SK-N-SH (cell line): ENCODE results near the gene CYSTM1.

Experiments
- EP300 ChIP-seq, 2 experiments: IDR thresholded peaks; 2 replicates each; pipeline versions ENCODE4 v1.4.0 to v1.6.1; 2012; ENCODE audit warnings: borderline replicate concordance in 1 of 2, low read depth in 1 of 2, low read length in 1 of 2
- FOSL2 ChIP-seq: IDR thresholded peaks from 2 replicates; pipeline ENCODE4 v1.4.0; 2012; ENCODE audit warnings: low read depth, mild to moderate bottlenecking, moderate library complexity, borderline replicate concordance
- MXI1 ChIP-seq: IDR thresholded peaks from 2 replicates; pipeline ENCODE4 v1.6.1; 2012; ENCODE audit warnings: mild to moderate bottlenecking, low read depth, low read length, improper control_type of control experiment
- NRF1 ChIP-seq: IDR thresholded peaks from 2 replicates; pipeline ENCODE4 v1.6.1; 2012; ENCODE audit warnings: low read depth, mild to moderate bottlenecking, low read length
- POLR2AphosphoS5 ChIP-seq: IDR thresholded peaks from 2 replicates; pipeline ENCODE4 v1.6.1; 2012; ENCODE audit warnings: low read depth, low read length
- RAD21 ChIP-seq: IDR thresholded peaks from 2 replicates; pipeline ENCODE4 v1.6.1; 2012; ENCODE audit warnings: mild to moderate bottlenecking, low read length
- REST ChIP-seq: IDR thresholded peaks from 2 replicates; pipeline ENCODE4 v1.6.1; 2012; ENCODE audit warnings: mild to moderate bottlenecking, low read depth, low read length, moderate library complexity
- RFX5 ChIP-seq: IDR thresholded peaks from 2 replicates; pipeline ENCODE4 v1.6.1; 2012; ENCODE audit warnings: mild to moderate bottlenecking, improper control_type of control experiment, low read length
- SIN3A ChIP-seq: IDR thresholded peaks from 2 replicates; pipeline ENCODE4 v1.6.1; 2012; ENCODE audit warnings: low read depth, mild to moderate bottlenecking, low read length, moderate library complexity, borderline replicate concordance
- SMC3 ChIP-seq: IDR thresholded peaks from 2 replicates; pipeline ENCODE4 v1.6.1; 2012; ENCODE audit warnings: low read depth, low read length, improper control_type of control experiment
- YY1 ChIP-seq: IDR thresholded peaks from 2 replicates; pipeline ENCODE4 v1.4.0; 2012; ENCODE audit warnings: low read depth, mild to moderate bottlenecking
- TF ChIP-seq, protein P1 (sequence below): fragments of 200-600 bp; sonication (generic); IDR thresholded peaks from 2 replicates; pipeline ENCODE4 v1.6.1; 2017; ENCODE audit warnings: antibody characterized with exemption, mild to moderate bottlenecking, moderate library complexity

DNA sequence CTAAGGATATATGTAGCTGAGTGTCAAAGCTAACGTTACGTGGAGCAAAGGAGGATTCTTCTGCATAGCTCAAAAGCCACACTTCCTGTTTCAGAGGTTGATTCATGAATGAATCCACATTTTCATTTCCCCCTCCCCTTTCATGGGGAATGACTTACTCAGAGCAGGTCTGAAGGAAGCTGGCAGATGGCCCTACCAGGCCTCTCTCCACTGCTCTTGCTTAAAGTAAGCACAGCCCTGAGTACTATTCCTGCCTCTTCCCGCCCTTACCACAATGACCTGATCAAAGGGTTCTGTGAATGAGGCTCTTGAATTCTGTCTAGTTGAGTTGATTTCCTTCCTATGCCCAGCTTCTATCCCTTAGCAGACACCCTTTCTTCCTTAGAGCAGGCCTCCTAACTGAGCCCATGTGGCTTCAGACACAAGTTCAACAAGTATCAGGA, 43.0 kb upstream of the CYSTM1 start:
- TF ChIP-seq, protein P1, sequence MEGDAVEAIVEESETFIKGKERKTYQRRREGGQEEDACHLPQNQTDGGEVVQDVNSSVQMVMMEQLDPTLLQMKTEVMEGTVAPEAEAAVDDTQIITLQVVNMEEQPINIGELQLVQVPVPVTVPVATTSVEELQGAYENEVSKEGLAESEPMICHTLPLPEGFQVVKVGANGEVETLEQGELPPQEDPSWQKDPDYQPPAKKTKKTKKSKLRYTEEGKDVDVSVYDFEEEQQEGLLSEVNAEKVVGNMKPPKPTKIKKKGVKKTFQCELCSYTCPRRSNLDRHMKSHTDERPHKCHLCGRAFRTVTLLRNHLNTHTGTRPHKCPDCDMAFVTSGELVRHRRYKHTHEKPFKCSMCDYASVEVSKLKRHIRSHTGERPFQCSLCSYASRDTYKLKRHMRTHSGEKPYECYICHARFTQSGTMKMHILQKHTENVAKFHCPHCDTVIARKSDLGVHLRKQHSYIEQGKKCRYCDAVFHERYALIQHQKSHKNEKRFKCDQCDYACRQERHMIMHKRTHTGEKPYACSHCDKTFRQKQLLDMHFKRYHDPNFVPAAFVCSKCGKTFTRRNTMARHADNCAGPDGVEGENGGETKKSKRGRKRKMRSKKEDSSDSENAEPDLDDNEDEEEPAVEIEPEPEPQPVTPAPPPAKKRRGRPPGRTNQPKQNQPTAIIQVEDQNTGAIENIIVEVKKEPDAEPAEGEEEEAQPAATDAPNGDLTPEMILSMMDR = no peak
- TF ChIP-seq EP300 (IDR thresholded peaks at IDR 0.05; ENCODE audit: borderline replicate concordance in 1 of 2, low read depth in 1 of 2, low read length in 1 of 2) (no peak), POLR2AphosphoS5 (no peak), YY1 (no peak), RAD21 (no peak), RFX5 (no peak), SIN3A (peak; percentile 38; the same call in 1 of the 2 replicates), FOSL2 (peak; percentile 74; the same call in 1 of the 2 replicates), MXI1 (no peak), SMC3 (no peak), NRF1 (no peak), REST (no peak)
